MM.1S (cell line): ENCODE data around the gene PLEKHH2.
"Not testable (repeated sequence)": the region's sequence is repeated elsewhere in the genome, so short reads cannot be mapped to it uniquely, and the experiment has no call there.

Source experiments
- DNase-seq: peaks from one replicate; pipeline ENCODE4 v3.0.0-alpha.2; 2015
- H2AFZ ChIP-seq: fragments of 300-600 bp; sonication (generic); 2 replicates; pipeline ENCODE4 v1.6.0; 2016; ENCODE audit warnings: antibody characterized with exemption, low read length
- H3F3A ChIP-seq: fragments of 300-600 bp; sonication (generic); 2 replicates; pipeline ENCODE4 v1.6.1; 2016; ENCODE audit warnings: mild to moderate bottlenecking, antibody characterized with exemption, low read length, moderate library complexity, mixed read lengths; ENCODE audit not compliant: insufficient read depth
- H3K27ac ChIP-seq: fragments of 300-600 bp; sonication (generic); 2 replicates; pipeline ENCODE4 v1.5.1; 2016; ENCODE audit warnings: mild to moderate bottlenecking, low read length
- H3K27me3 ChIP-seq: fragments of 300-600 bp; sonication (generic); replicated peaks from 2 replicates; pipeline ENCODE4 v1.6.0; 2016; ENCODE audit warnings: low read length; ENCODE audit not compliant: insufficient read depth
- H3K36me3 ChIP-seq: fragments of 300-600 bp; sonication (generic); replicated peaks from 2 replicates; pipeline ENCODE4 v1.6.1; 2016; ENCODE audit warnings: mild to moderate bottlenecking, low read length, mixed read lengths; ENCODE audit not compliant: insufficient read depth
- H3K4me1 ChIP-seq: fragments of 300-600 bp; sonication (generic); 2 replicates; pipeline ENCODE4 v1.6.1; 2016; ENCODE audit warnings: low read length, mixed read lengths
- H3K4me2 ChIP-seq: fragments of 300-600 bp; sonication (generic); 2 replicates; pipeline ENCODE4 v1.6.0; 2016; ENCODE audit warnings: low read depth, low read length
- H3K4me3 ChIP-seq: fragments of 300-600 bp; sonication (generic); 2 replicates; pipeline ENCODE4 v1.5.1; 2016; ENCODE audit warnings: low read length, mixed read lengths
- H3K79me2 ChIP-seq: fragments of 300-600 bp; sonication (generic); 2 replicates; pipeline ENCODE4 v1.6.1; 2016; ENCODE audit warnings: mixed run types, low read length, mixed read lengths
- H3K9ac ChIP-seq: fragments of 300-600 bp; sonication (generic); 2 replicates; pipeline ENCODE4 v1.6.1; 2016; ENCODE audit warnings: low read length, mixed read lengths
- H3K9me2 ChIP-seq: fragments of 300-600 bp; sonication (generic); replicated peaks from 2 replicates; pipeline ENCODE4 v1.6.1; 2016; ENCODE audit warnings: mild to moderate bottlenecking, low read length, mixed read lengths; ENCODE audit not compliant: insufficient read depth
- H3K9me3 ChIP-seq: fragments of 300-600 bp; sonication (generic); replicated peaks from 2 replicates; pipeline ENCODE4 v1.6.1; 2016; ENCODE audit warnings: mild to moderate bottlenecking, low read length, mixed read lengths; ENCODE audit not compliant: insufficient read depth
- H4K20me1 ChIP-seq: fragments of 300-600 bp; sonication (generic); 2 replicates; pipeline ENCODE4 v1.6.1; 2016; ENCODE audit warnings: mild to moderate bottlenecking, low read length, moderate library complexity, mixed read lengths; ENCODE audit not compliant: insufficient read depth
- CTCF ChIP-seq: fragments of 300-600 bp; sonication (generic); IDR thresholded peaks from 2 replicates; pipeline ENCODE4 v1.5.1; 2016; ENCODE audit warnings: antibody characterized with exemption, low read length, mixed read lengths
- EZH2 ChIP-seq: fragments of 300-600 bp; sonication (generic); optimal IDR thresholded peaks from 2 replicates; pipeline ENCODE3; 2017; ENCODE audit warnings: low read depth, mild to moderate bottlenecking, antibody characterized with exemption, low read length, mixed read lengths
- EZH2phosphoT487 ChIP-seq: fragments of 300-600 bp; sonication (generic); IDR thresholded peaks from 2 replicates; pipeline ENCODE4 v1.6.1; 2018; ENCODE audit warnings: antibody characterized with exemption, low read length

Gene PLEKHH2

GRCh38 chr2:43692428-43692994 lies 55.5 kb downstream of the PLEKHH2 start:
- H3K9me3 ChIP-seq, result no peaks in the 10 kb centered on the region
- no peak overlapping the region for H3K4me2 ChIP-seq
- TF ChIP-seq EZH2phosphoT487 (no peak), EZH2 (no peak), CTCF (no peak)
- no peak overlapping the region for H3K27ac ChIP-seq
- H3K4me3 ChIP-seq, result no peak overlapping the region
- H3K9me2 ChIP-seq, result no peaks in the 10 kb centered on the region
- H3K79me2 ChIP-seq, result no peaks in the 10 kb centered on the region
- no peaks in the 10 kb centered on the region for H3K36me3 ChIP-seq
- no peak for DNase-seq
- no peaks in the 10 kb centered on the region for H3F3A ChIP-seq
- no peaks in the 10 kb centered on the region for H3K4me1 ChIP-seq
- no peaks in the 10 kb centered on the region for H4K20me1 ChIP-seq
- no peak overlapping the region for H2AFZ ChIP-seq
- H3K27me3 ChIP-seq, result no peaks in the 10 kb centered on the region
- H3K9ac ChIP-seq, result no peak overlapping the region

GRCh38 chr2:43698140-43698539 lies 61.1 kb downstream of the PLEKHH2 start:
- not testable (repeated sequence) for H3K4me3 ChIP-seq, H3K9ac ChIP-seq, H3K9me2 ChIP-seq, H3K27me3 ChIP-seq, H3K4me1 ChIP-seq, DNase-seq, H4K20me1 ChIP-seq, H2AFZ ChIP-seq, H3K27ac ChIP-seq, H3K9me3 ChIP-seq, H3K79me2 ChIP-seq, H3K36me3 ChIP-seq, H3K4me2 ChIP-seq, H3F3A ChIP-seq

GRCh38 chr2:43699761-43700160 lies 62.7 kb downstream of the PLEKHH2 start:
- Histone ChIP-seq H2AFZ (no peak overlapping the region), H4K20me1 (no peaks in the 10 kb centered on the region), H3K4me1 (no peaks in the 10 kb centered on the region), H3K9ac (no peak overlapping the region), H3K9me2 (no peaks in the 10 kb centered on the region), H3K4me3 (no peak overlapping the region), H3K27me3 (no peaks in the 10 kb centered on the region; the same call in 1 of the 2 replicates), H3F3A (no peaks in the 10 kb centered on the region), H3K79me2 (no peaks in the 10 kb centered on the region), H3K36me3 (no peaks in the 10 kb centered on the region), H3K4me2 (no peak overlapping the region), H3K27ac (no peak overlapping the region), H3K9me3 (no peaks in the 10 kb centered on the region; the same call in 1 of the 2 replicates)
- DNase-seq, result no peak
- TF ChIP-seq EZH2phosphoT487 (no peak), EZH2 (no peak), CTCF (no peak)

- no peaks in the 10 kb centered on the region for H4K20me1 ChIP-seq
- H3K4me1 ChIP-seq, result no peaks in the 10 kb centered on the region
- no peaks in the 10 kb centered on the region for H3K9me2 ChIP-seq
- no peaks in the 10 kb centered on the region for H3F3A ChIP-seq
- H3K9me3 ChIP-seq, result no peaks in the 10 kb centered on the region; the same call in 1 of the 2 replicates
- no peak overlapping the region for H2AFZ ChIP-seq
- no peaks in the 10 kb centered on the region; the same call in 1 of the 2 replicates for H3K27me3 ChIP-seq
- no peaks in the 10 kb centered on the region for H3K36me3 ChIP-seq
- no peak overlapping the region for H3K4me3 ChIP-seq
- TF ChIP-seq CTCF (no peak), EZH2 (no peak), EZH2phosphoT487 (no peak)
- H3K9ac ChIP-seq, result no peak overlapping the region
- no peaks in the 10 kb centered on the region for H3K79me2 ChIP-seq
- no peak overlapping the region for H3K27ac ChIP-seq
- H3K4me2 ChIP-seq, result no peak overlapping the region
- no peak for DNase-seq
Observed at GRCh38 chr2:43701111-43701510, 64.1 kb downstream of the PLEKHH2 start.
